Endothelial cell of umbilical vein (primary cell): ENCODE measurements around the gene TCAP.

Experiments used
- CTCF ChIP-seq, 2 donors: IDR thresholded peaks; 1 replicate in 1 of 2; 2 replicates in 1 of 2; pipeline ENCODE4 v1.5.1; 2011; ENCODE audit warnings: low read length in 2 of 2, mild to moderate bottlenecking in 2 of 2, moderate library complexity in 2 of 2, control low read depth in 1 of 2, inconsistent platforms in 1 of 2, low read depth in 1 of 2; ENCODE audit not compliant: insufficient read depth in 1 of 2; ENCODE audit errors: extremely low read depth in 1 of 2
- JUN ChIP-seq: IDR thresholded peaks from 2 replicates; pipeline ENCODE4 v1.6.1; 2011; ENCODE audit warnings: borderline replicate concordance, low read depth; ENCODE audit not compliant: insufficient read length, insufficient read depth
- POLR2A ChIP-seq: IDR thresholded peaks from 2 replicates; pipeline ENCODE4 v1.6.1; 2012; ENCODE audit warnings: low read depth, mild to moderate bottlenecking, control low read depth, low read length
- POLR2AphosphoS5 ChIP-seq: IDR thresholded peaks from 2 replicates; pipeline ENCODE4 v1.6.1; 2012; ENCODE audit warnings: low read depth, mild to moderate bottlenecking, control low read depth, low read length, moderate library complexity; ENCODE audit not compliant: insufficient read depth

GRCh38 chr17:39677072-39677471 is 11.9 kb downstream of the TCAP start:
- TF ChIP-seq CTCF (IDR thresholded peaks at IDR 0.05; ENCODE audit: extremely low read depth in 1 of 2, insufficient read depth in 1 of 2, low read depth in 1 of 2, low read length in 2 of 2) = no peak
- no peak for TF ChIP-seq POLR2A
- no peak for TF ChIP-seq JUN
- no peak for TF ChIP-seq POLR2AphosphoS5
